MM.1S (cell line): ENCODE data around the gene TMPRSS3.

Experiments used
- DNase-seq: peaks from one replicate; pipeline ENCODE4 v3.0.0-alpha.2; 2015
- H2AFZ ChIP-seq: fragments of 300-600 bp; sonication (generic); 2 replicates; pipeline ENCODE4 v1.6.0; 2016; ENCODE audit warnings: antibody characterized with exemption, low read length
- H3F3A ChIP-seq: fragments of 300-600 bp; sonication (generic); 2 replicates; pipeline ENCODE4 v1.6.1; 2016; ENCODE audit warnings: mild to moderate bottlenecking, antibody characterized with exemption, low read length, moderate library complexity, mixed read lengths; ENCODE audit not compliant: insufficient read depth
- H3K27ac ChIP-seq: fragments of 300-600 bp; sonication (generic); 2 replicates; pipeline ENCODE4 v1.5.1; 2016; ENCODE audit warnings: mild to moderate bottlenecking, low read length
- H3K27me3 ChIP-seq: fragments of 300-600 bp; sonication (generic); replicated peaks from 2 replicates; pipeline ENCODE4 v1.6.0; 2016; ENCODE audit warnings: low read length; ENCODE audit not compliant: insufficient read depth
- H3K36me3 ChIP-seq: fragments of 300-600 bp; sonication (generic); replicated peaks from 2 replicates; pipeline ENCODE4 v1.6.1; 2016; ENCODE audit warnings: mild to moderate bottlenecking, low read length, mixed read lengths; ENCODE audit not compliant: insufficient read depth
- H3K4me1 ChIP-seq: fragments of 300-600 bp; sonication (generic); 2 replicates; pipeline ENCODE4 v1.6.1; 2016; ENCODE audit warnings: low read length, mixed read lengths
- H3K4me2 ChIP-seq: fragments of 300-600 bp; sonication (generic); 2 replicates; pipeline ENCODE4 v1.6.0; 2016; ENCODE audit warnings: low read depth, low read length
- H3K4me3 ChIP-seq: fragments of 300-600 bp; sonication (generic); 2 replicates; pipeline ENCODE4 v1.5.1; 2016; ENCODE audit warnings: low read length, mixed read lengths
- H3K79me2 ChIP-seq: fragments of 300-600 bp; sonication (generic); 2 replicates; pipeline ENCODE4 v1.6.1; 2016; ENCODE audit warnings: mixed run types, low read length, mixed read lengths
- H3K9ac ChIP-seq: fragments of 300-600 bp; sonication (generic); 2 replicates; pipeline ENCODE4 v1.6.1; 2016; ENCODE audit warnings: low read length, mixed read lengths
- H3K9me2 ChIP-seq: fragments of 300-600 bp; sonication (generic); replicated peaks from 2 replicates; pipeline ENCODE4 v1.6.1; 2016; ENCODE audit warnings: mild to moderate bottlenecking, low read length, mixed read lengths; ENCODE audit not compliant: insufficient read depth
- H3K9me3 ChIP-seq: fragments of 300-600 bp; sonication (generic); replicated peaks from 2 replicates; pipeline ENCODE4 v1.6.1; 2016; ENCODE audit warnings: mild to moderate bottlenecking, low read length, mixed read lengths; ENCODE audit not compliant: insufficient read depth
- H4K20me1 ChIP-seq: fragments of 300-600 bp; sonication (generic); 2 replicates; pipeline ENCODE4 v1.6.1; 2016; ENCODE audit warnings: mild to moderate bottlenecking, low read length, moderate library complexity, mixed read lengths; ENCODE audit not compliant: insufficient read depth
- CTCF ChIP-seq: fragments of 300-600 bp; sonication (generic); IDR thresholded peaks from 2 replicates; pipeline ENCODE4 v1.5.1; 2016; ENCODE audit warnings: antibody characterized with exemption, low read length, mixed read lengths
- EZH2 ChIP-seq: fragments of 300-600 bp; sonication (generic); optimal IDR thresholded peaks from 2 replicates; pipeline ENCODE3; 2017; ENCODE audit warnings: low read depth, mild to moderate bottlenecking, antibody characterized with exemption, low read length, mixed read lengths
- EZH2phosphoT487 ChIP-seq: fragments of 300-600 bp; sonication (generic); IDR thresholded peaks from 2 replicates; pipeline ENCODE4 v1.6.1; 2018; ENCODE audit warnings: antibody characterized with exemption, low read length

Gene TMPRSS3

GRCh38 chr21:42346866-42347600, 48.8 kb downstream of the TMPRSS3 start:
- no peaks in the 10 kb centered on the region for H3K36me3 ChIP-seq
- no peaks in the 10 kb centered on the region for H3K4me1 ChIP-seq
- H2AFZ ChIP-seq = no peak overlapping the region
- no peak overlapping the region for H3K4me2 ChIP-seq
- no peak overlapping the region for H3K4me3 ChIP-seq
- no peak overlapping the region for H3K27ac ChIP-seq
- no peaks in the 10 kb centered on the region for H3K9me2 ChIP-seq
- H3K9me3 ChIP-seq = no peaks in the 10 kb centered on the region
- TF ChIP-seq EZH2phosphoT487 = no peak
- TF ChIP-seq CTCF = no peak
- no peak for TF ChIP-seq EZH2
- no peaks in the 10 kb centered on the region for H4K20me1 ChIP-seq
- H3K9ac ChIP-seq = no peak overlapping the region
- DNase-seq = no peak
- peaks cover 97% of the 10 kb centered on the region for H3K27me3 ChIP-seq
- H3K79me2 ChIP-seq = no peaks in the 10 kb centered on the region
- no peaks in the 10 kb centered on the region for H3F3A ChIP-seq

- TF ChIP-seq CTCF (no peak), EZH2 (no peak), EZH2phosphoT487 (no peak)
- Histone ChIP-seq H3K4me1 (no peaks in the 10 kb centered on the region), H3K4me3 (no peak overlapping the region), H3K27ac (no peak overlapping the region), H3K9ac (no peak overlapping the region), H3K4me2 (no peak overlapping the region), H3K79me2 (no peaks in the 10 kb centered on the region), H3K9me2 (no peaks in the 10 kb centered on the region), H3F3A (no peaks in the 10 kb centered on the region), H3K27me3 (peaks cover 93% of the 10 kb centered on the region), H3K9me3 (no peaks in the 10 kb centered on the region), H3K36me3 (no peaks in the 10 kb centered on the region), H2AFZ (no peak overlapping the region), H4K20me1 (no peaks in the 10 kb centered on the region)
- no peak for DNase-seq
Observed at GRCh38 chr21:42346441-42346840, 49.4 kb downstream of the TMPRSS3 start.

- Histone ChIP-seq H3K79me2 (no peaks in the 10 kb centered on the region), H3K4me1 (no peaks in the 10 kb centered on the region), H3K36me3 (no peaks in the 10 kb centered on the region), H3K4me2 (no peak overlapping the region), H4K20me1 (no peaks in the 10 kb centered on the region), H2AFZ (no peak overlapping the region), H3K9me2 (no peaks in the 10 kb centered on the region), H3K27ac (no peak overlapping the region), H3F3A (no peaks in the 10 kb centered on the region), H3K9ac (no peak overlapping the region), H3K27me3 (peaks cover 86% of the 10 kb centered on the region), H3K4me3 (no peak overlapping the region), H3K9me3 (no peaks in the 10 kb centered on the region)
- TF ChIP-seq EZH2phosphoT487 (no peak), CTCF (no peak), EZH2 (no peak)
- no peak for DNase-seq
Observed at GRCh38 chr21:42344631-42345030, 51.2 kb downstream of the TMPRSS3 start.
